ENCODE results near the gene KSR2.
"Not testable (repeated sequence)": the region's sequence is repeated elsewhere in the genome, so short reads cannot be mapped to it uniquely, and the experiment has no call there.

Gene KSR2

GRCh38 chr12:117742721-117743120, 226.1 kb downstream of the KSR2 start:
- DNase-seq = no peak

DNA sequence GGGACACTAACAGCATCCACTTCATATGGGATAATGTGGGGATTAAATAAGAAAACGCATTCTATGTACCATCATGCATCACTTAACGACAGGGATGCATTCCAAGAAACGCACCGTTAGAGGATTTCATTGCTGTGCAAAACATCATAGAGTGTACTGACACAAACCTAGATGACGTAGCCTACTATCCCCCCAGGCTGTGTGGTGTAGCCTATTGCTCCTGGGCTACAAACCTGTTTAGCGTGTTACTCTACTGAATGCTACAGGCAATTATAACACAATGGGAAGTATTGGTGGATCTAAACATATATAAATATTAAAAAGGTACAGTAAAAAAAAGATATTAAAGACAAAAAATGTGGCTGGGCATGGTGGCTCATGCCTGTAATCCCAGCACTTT, 230.6 kb downstream of the KSR2 start:
- no peak for DNase-seq

GRCh38 chr12:117733549-117733805, 235.3 kb downstream of the KSR2 start:
- no peak for DNase-seq

DNA sequence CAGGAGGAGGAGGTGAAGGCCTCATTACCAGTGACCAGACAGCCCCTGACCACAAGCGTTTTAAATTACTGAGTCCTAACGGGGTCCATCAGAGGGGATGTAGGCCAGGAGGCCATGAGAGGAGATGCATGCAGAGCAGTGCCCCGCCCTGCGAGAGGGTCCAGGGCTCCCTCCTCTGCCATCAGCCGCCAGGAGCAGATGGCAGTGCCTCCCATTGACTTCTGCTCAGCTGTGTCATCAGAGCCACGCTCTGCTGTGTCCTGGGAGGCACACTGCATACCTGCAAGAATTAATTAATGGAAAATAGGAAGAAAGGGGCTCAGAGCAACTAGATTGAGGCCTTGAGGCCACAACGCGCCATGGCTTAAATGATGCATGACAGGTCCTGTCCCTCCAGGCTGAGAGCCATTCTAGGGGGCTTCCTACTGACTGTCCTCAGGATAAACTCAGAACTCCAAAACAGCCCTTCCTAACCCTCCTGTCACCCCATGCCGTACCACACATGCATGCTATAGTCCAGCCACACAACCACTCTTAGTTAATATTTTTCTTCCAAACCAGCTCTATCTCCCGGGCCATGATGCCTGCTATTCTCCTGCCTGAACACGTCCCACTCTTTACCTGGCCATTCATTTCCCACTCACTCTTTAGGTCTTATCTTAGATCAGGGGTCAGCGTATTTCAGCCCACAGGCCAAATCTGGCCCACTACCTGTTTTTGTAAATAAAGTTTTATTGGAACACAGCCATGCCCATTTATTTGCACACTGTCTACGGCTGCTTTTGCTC, 235.8 kb downstream of the KSR2 start:
- no peak for DNase-seq

DNA sequence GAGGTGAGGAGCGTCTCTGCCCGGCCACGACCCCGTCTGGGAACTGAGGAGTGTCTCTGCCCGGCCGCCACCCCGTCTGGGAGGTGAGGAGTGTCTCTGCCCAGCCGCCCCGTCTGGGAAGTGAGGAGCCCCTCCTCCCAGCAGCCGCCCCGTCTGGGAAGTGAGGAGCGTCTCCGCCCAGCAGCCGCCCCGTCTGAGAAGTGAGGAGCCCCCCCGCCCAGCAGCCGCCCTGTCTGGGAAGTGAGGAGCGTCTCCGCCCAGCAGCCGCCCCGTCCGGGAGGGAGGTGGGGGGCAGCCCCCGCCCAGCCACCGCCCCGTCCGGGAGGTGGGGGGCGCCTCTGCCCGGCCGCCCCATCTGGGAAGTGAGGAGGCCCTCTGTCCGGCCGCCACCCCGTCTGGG, 237.7 kb downstream of the KSR2 start:
- DNase-seq = not testable (repeated sequence)

DNA sequence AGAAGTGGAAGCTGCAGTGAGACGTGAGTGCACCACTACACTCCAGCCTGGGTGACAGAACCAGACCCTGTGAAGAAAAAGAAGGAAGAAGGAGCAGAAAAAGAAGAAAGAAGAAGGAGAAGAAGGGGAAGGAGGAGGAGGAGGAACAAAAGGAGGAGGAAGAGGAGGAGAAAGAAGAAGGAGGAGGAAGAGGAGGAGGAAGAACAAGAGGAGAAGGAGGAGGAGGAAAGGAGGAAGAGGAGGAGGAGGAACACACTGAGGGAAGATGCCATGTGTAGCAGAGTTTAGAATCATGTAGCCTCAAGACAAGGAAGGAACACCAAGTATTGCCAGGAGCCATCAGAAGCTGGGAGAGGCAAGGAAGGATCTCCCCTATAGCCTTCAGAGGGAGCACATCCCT, 241.5 kb downstream of the KSR2 start:
- DNase-seq = no peak

DNA sequence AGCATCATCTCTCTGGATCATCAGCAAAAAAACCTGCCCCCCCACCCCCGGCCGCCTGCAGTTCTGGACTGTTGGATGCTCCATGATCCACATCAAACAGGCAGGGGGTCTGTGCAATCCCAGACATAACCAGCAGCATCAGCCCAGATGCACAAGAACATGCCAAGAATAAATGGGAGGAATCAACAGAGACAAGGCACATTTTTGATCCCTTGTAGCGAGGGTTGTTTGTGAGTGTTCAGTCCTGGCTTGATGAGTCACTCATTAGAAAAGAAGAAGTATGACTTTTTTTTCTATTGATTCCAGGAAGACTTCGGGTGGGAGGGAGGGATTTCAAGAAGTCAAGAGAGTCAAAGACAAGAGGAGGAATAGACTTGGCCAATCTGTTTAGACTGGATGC, 244.2 kb downstream of the KSR2 start:
- no peak for DNase-seq

DNA sequence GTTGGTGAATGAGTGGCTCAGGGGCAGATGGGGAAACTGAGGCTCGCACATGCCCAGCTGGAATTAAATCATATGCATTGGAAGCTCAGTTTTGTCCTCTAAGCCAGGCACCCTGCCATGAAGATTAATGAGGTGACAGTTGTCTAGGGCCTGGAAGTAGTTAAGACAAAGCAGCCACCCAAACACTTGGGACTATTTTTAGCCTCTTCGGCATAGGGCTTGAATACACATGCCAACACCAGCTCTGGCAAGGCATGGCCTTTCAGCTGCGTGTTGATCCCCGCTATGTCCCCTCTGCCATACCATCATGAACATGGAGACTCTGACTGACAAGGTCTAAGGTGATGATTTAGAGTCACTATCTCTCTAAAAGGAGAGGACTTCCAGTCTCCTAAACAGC, 250.2 kb downstream of the KSR2 start:
- DNase-seq = no peak

- DNase-seq = no peak
These were observed 250.6 kb downstream of the KSR2 start for GRCh38 chr12:117718141-117718540.

- no peak for DNase-seq
These were observed 254.6 kb downstream of the KSR2 start for GRCh38 chr12:117714203-117714602.

DNA sequence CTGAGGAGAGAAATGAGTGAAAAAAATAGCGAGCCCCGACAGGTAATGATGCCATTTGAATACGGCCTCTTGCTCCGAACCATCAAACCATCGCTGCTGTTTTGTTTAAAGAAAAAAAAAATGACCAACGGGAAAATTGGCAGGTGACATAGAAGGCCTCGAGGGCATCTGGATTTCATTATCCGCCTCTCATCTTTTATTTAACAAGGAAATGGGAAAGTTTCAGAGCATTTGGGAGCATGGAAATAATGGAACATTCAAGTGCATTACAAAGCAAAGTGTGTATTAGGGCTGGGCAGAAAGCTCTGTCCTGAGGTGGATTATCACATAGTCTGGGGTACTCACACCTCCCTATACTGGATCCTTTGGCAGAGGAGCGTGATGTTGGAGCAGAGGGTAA, 258.7 kb downstream of the KSR2 start:
- no peak for DNase-seq

DNA sequence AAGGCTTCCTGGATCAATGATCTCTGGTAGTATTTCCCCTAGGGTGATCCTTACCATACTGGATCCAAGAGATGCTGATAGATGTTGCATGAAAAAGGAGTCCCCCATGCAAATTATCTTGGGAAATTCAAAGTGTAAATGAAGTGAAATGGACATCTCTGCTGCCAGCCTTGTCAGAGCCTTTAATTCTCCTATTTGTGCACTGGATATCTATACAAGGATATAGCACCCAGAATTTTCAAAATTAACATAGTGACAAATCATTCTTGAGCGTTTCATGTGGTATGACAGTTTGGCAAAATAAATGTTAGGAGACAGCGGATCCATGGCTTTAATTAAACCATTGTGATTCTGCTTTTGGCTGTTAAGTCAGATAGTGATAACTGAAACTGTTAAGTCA, 260.9 kb downstream of the KSR2 start:
- no peak for DNase-seq

- DNase-seq = no peak
These were observed 265.2 kb downstream of the KSR2 start for GRCh38 chr12:117703584-117703983.

DNA sequence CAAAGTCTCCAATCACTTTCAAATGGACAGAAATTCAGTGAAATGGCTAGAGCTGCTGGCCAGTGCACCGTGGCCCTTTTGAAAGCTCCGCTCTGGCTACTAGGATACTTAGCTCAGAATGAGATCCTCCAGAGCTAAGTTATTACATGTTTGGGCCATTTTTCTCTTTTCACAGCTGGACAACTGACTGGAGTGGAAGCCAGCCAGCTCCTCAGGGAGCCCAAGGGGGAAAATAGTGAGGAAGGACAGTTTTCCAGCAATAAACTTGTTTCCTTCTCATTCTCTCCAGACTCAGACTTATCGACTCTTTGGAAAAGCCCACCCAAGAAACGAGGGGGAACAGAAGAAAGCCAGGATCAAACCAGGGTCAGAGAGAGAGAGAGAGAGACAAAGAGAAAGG, 266.0 kb downstream of the KSR2 start:
- no peak for DNase-seq

GRCh38 chr12:117699575-117699974, 269.2 kb downstream of the KSR2 start:
- no peak for DNase-seq

DNA sequence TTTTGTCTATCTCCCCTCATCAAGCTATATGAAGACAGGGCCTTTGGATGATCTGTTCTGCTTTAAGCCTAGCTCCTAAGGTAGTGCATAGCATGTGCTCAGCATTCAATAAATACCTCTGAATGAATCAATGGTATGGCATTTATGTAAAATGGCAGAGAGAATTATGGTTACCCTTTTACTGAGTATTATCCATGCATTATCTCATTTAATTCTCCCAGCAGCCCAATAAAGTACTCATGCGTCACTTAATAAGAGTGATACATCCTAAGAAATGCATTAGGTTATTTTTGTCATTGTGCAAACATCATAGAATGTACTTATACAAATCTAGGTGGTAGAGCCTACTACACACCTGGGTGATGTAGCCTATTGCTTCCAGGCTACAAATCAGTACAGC, 269.7 kb downstream of the KSR2 start:
- no peak for DNase-seq

GRCh38 chr12:117695956-117696355, 272.8 kb downstream of the KSR2 start:
- DNase-seq = no peak

DNA sequence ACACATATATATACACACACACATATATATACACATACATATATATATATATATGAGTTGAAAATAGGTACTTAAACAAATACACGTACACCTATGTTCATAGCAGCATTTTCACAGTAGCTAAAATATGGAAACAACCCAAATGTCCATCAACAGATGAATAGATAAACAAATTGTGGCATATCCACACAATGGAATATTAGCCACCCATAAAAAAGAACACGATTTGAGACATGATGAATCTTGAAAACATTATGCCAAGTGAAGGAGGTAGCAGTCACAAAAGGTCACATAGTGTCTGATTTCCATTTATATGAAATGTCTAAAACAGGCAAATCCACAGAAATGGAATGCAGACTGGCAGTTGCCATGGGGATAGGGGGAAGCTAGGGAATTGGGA, 276.3 kb downstream of the KSR2 start:
- DNase-seq = no peak

GRCh38 chr12:117689857-117690256, 278.9 kb downstream of the KSR2 start:
- DNase-seq = no peak

DNA sequence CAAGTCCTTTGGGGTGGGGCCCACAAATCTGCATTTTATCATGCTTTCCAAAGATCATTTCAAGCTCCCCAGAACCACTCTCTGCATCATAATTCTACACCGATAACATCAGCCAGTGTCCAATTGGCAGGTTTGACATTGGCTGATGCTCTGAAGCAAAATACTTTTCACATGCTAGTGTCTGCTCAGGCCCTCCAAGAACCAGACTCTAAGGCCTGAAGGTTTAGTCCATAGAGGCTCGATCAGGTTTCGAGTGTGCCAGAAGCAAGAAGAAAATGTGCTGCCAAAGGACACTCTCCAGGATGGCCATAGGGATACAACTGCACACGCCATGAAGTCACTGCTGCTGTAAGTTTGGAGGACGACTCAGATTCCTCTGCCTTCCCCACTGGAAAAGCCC, 280.3 kb downstream of the KSR2 start:
- no peak for DNase-seq

- no peak for DNase-seq
These were observed 281.8 kb downstream of the KSR2 start for GRCh38 chr12:117686911-117687377.

- no peak for DNase-seq
These were observed 282.6 kb downstream of the KSR2 start for GRCh38 chr12:117686210-117686609.

DNA sequence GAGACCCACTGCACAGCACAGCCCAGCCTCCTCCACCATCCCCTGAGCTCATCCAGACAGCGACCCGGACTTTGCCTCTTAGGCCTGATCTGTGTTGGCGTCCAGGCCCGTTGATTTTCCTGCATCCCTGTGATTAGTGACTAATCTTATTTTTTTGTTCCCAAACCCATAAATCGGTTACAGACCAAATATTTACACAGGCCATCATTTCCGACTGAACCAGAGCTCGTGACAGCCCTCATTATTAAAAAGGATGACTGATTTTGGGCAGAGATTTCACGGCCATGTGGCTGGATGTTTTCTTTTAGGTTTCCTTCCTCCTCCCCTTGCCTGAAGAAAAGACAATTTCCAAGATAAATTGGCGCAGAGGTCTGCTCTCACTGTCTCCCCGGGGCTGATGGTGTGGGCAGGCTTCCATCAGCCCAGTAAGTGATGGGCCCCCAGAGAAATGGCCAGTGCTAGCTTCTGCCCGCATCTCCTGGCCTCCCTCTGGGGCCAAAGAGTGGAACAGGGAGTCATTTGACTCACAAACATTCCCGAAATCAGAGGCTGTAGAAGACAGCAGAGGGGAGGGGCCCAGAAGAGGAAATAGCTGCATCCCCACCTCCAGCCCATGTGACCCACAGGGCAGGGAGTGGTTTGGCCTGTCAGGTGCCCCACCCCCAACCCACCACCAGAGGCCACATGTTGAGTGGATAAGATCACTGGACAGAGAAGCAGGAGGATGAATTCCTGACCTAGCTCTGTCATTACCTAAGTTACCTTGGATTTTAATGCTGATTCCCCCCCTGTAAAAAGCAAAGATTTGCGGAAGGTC, 283.5 kb downstream of the KSR2 start:
- no peak for DNase-seq

DNA sequence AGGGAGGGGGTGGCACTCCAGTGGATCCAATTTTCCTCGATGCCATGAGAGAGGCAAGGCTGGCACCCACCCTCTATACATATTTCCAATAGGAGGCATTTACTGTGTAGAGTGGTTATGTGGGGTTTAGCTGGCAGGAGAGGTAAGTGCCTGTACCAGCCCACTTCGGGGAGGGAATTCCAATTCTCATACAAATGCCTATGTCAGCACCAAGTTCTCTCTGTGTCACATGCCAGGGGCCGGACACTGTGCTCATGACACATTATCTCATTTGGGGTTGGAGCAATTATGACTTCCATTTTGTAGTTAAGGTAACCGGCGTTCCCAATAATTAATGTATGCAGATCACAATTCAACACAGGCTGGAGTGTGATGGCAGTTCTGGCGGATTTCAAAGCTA, 284.3 kb downstream of the KSR2 start:
- DNase-seq = no peak

DNA sequence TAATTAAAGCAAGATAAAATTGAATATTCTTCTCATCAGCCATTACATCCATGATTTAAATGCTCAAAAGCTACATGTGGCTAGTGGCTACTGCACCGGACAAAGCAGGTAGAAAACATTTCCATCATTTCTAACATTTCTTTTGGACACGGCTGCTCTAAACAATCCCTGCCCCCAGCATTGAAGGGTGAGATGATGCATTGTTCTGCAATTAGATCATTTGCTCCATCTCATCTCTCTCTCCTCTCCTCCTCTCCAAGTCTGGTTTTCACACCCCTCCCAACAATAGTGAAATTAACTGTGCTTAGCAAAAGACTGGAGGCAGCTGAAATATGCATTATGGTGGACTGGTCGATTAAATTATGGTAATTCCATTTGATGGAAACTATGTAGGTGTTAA, 288.5 kb downstream of the KSR2 start:
- no peak for DNase-seq

Data from NCI-H446 (cell line).